ENCODE data around the gene TICAM2. TPM values are rescaled to one million over a fixed set of nuclear protein-coding genes. Genes with fewer than 3 reads are reported as not detected.

Gene TICAM2
- total and polyA plus RNA-seq, 2 of the 8 experiments (the other 6 are each of a cell fraction or from before 2014, with no cell fraction given): 0.02 TPM; not detected in 1

DNA sequence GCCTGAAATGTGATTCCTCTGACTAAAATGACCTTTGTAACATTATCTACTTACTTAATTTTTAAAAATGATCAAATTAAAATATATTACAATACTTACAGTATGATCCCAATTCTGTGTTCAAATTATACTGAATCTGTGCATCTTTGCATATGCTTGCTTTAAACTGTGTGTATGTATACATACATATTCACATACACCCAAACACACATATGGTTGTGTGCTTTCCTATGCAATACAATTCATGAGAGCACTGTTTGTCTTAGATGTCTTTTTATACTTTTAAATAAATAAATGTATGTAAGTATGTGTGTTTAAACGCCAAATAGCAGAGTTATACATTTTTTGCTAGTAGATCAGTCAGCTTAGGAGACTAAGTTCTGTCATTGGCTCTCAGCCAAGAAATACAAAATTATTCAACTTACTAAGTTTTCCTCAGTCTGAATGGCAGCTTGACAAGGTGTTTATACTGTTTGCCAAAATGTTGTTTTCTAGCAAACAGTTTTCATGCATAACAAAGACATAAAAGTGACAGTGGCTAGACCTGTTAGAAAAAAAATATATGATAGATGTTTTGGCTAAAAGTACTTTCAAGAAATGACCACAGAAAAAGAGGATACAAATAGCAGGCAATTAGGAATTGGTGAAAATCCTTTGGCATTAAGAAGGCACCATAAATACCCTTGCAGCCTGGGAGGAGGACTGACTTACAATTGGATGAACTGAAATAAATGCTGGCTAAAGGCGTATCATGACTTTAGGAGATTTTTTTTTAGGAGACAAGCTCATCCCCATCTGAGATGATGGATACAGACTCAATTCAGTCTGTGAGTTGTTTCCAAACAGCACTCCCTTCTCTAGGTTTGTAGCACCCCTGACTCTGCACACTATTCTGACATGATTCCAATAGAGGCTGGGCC is 7.9 kb downstream of the TICAM2 start:
- Histone ChIP-seq H4K8ac (ENCODE audit: extremely low read depth, insufficient read depth, low read length) (no peak overlapping the region), H3K27ac (ENCODE audit: low read depth, low read length) (no peak overlapping the region), H3K79me1 (ENCODE audit: low read depth, low read length) (no peaks in the 10 kb centered on the region), H3K4me1 (replicated peaks in 1 of 4; ENCODE audit: control insufficient read depth in 3 of 4, insufficient read depth in 4 of 4, low read length in 3 of 4) (no peaks in the 10 kb centered on the region; a peak in 1 of 7 replicates), H3K4me2 (ENCODE audit: insufficient read depth in 1 of 2, low read depth in 2 of 2, low read length in 2 of 2) (no peak overlapping the region), H2BK20ac (ENCODE audit: low read length) (no peak overlapping the region), H3K4ac (replicated peaks; ENCODE audit: insufficient read length, low read depth, low read length) (no peak overlapping the region), H2BK15ac (ENCODE audit: low read length) (no peak overlapping the region), H4K5ac (ENCODE audit: insufficient read length, low read depth, low read length) (no peak overlapping the region), H3K23ac (ENCODE audit: insufficient read length) (no peak overlapping the region), H3K9me3 (ENCODE audit: insufficient read depth in 2 of 2, low read depth in 1 of 2, low read length in 1 of 2) (no peaks in the 10 kb centered on the region), H2AFZ (ENCODE audit: low read length) (no peak overlapping the region), H3K23me2 (ENCODE audit: low read depth, low read length) (no peaks in the 10 kb centered on the region; the same call in 1 of the 2 replicates), H2BK12ac (ENCODE audit: low read depth, low read length) (no peak overlapping the region), H4K20me1 (replicated peaks in 1 of 2; ENCODE audit: control insufficient read depth in 1 of 2, insufficient read depth in 2 of 2, low read length in 2 of 2) (no peaks in the 10 kb centered on the region), H3K36me3 (ENCODE audit: control insufficient read depth in 2 of 4, insufficient read depth in 4 of 4, low read length in 3 of 4) (no peaks in the 10 kb centered on the region), H2BK5ac (ENCODE audit: low read depth, low read length) (no peak overlapping the region), H3K79me2 (ENCODE audit: control insufficient read depth in 1 of 2, insufficient read depth in 2 of 2, low read length in 2 of 2) (no peaks in the 10 kb centered on the region), H3K56ac (replicated peaks; ENCODE audit: insufficient read length, low read depth, low read length) (no peak overlapping the region), H2AK5ac (ENCODE audit: low read depth, low read length) (no peak overlapping the region), H4K91ac (replicated peaks; ENCODE audit: insufficient read length, low read length) (no peak overlapping the region), H3K18ac (ENCODE audit: extremely low read depth, low read length) (no peak overlapping the region), H3K4me3 (ENCODE audit: extremely low read depth in 1 of 4, insufficient read depth in 2 of 4, low read depth in 3 of 4, low read length in 4 of 4) (no peak overlapping the region), H3K9ac (replicated peaks in 1 of 4; ENCODE audit: extremely low read depth in 1 of 4, low read depth in 3 of 4, low read length in 3 of 4) (no peak overlapping the region), H2BK120ac (replicated peaks; ENCODE audit: low read depth, low read length) (no peak overlapping the region), H3K27me3 (replicated peaks in 1 of 4; ENCODE audit: control insufficient read depth in 3 of 4, extremely low read depth in 1 of 4, insufficient read depth in 3 of 4, low read length in 3 of 4) (no peaks in the 10 kb centered on the region), H3K14ac (ENCODE audit: insufficient read length) (no peak overlapping the region)
- ChIA-PET POLR2A (ENCODE audit: partially characterized antibody) (no interaction called here), CTCF (ENCODE audit: partially characterized antibody) (interaction anchor here (1.2 kb wide), 1 partner anchor 494 kb away, joined by 3 read pairs; no protein-coding TSS in a partner anchor)
- FAIRE-seq (no peak), DNase-seq (ENCODE audit: low read depth in 1 of 2, low spot score in 2 of 2) (no peak)
- WGBS, 2 experiments (ENCODE audit: extremely low coverage in 1 of 2, insufficient coverage in 1 of 2, insufficient read length in 1 of 2, insufficient replicate concordance in 2 of 2, low coverage in 1 of 2, low lambda C conversion rate in 2 of 2, missing lambda C conversion rate in 1 of 2): 90% methylated on average over 2 of the region's 2 CpGs; no CpG with 5 or more reads in 1 of the 2 experiments
- TF ChIP-seq RAD21 (IDR thresholded peaks at IDR 0.05 in 1 of 2, conservative IDR thresholded peaks at IDR 0.05 in 1 of 2; ENCODE audit: low read depth in 2 of 2, low read length in 2 of 2) (no peak), TCF12 (IDR thresholded peaks at IDR 0.05; ENCODE audit: low read depth, low read length) (no peak), TEAD4 (IDR thresholded peaks at IDR 0.05; ENCODE audit: low read depth, low read length) (no peak), CBX5 (IDR thresholded peaks at IDR 0.05; ENCODE audit: low read depth, low read length) (no peak), RFX5 (IDR thresholded peaks at IDR 0.05; ENCODE audit: borderline replicate concordance, low read depth, low read length) (no peak), POLR2AphosphoS5 (IDR thresholded peaks at IDR 0.05; ENCODE audit: low read depth, low read length) (no peak), BACH1 (IDR thresholded peaks at IDR 0.05; ENCODE audit: low read length) (no peak), PHF8 (conservative IDR thresholded peaks at IDR 0.05; ENCODE audit: low read depth, low read length) (no peak), JUND (IDR thresholded peaks at IDR 0.05; ENCODE audit: low read length) (no peak), SIN3A (conservative IDR thresholded peaks at IDR 0.05 in 1 of 2, IDR thresholded peaks at IDR 0.05 in 1 of 2; ENCODE audit: low read depth in 1 of 2, low read length in 2 of 2) (no peak), BCL11A (IDR thresholded peaks at IDR 0.05; ENCODE audit: low read depth in 2 of 2, low read length in 2 of 2) (no peak)

Measured in H1 (cell line).